Head of caudate nucleus (tissue), 42 donors: ENCODE data around the gene C7orf25.
A peak's percentile ranks its signal among the peaks of the same experiment; 100 is the strongest.
"Not testable (repeated sequence)": the region's sequence is repeated elsewhere in the genome, so short reads cannot be mapped to it uniquely, and the experiment has no call there.

Source experiments
- DNase-seq, 42 donors: peaks; one replicate each; pipeline versions ENCODE4 v3.0.0 to v3.0.0-alpha.2; 2020 to 2021; ENCODE audit warnings: mixed read lengths in 7 of 42
- intact Hi-C: fragments of 100-400 bp; cut with DNase I; formaldehyde crosslinking; loops from one replicate; pipeline ENCODE4 v1.15.0; 2022

Gene C7orf25

DNA sequence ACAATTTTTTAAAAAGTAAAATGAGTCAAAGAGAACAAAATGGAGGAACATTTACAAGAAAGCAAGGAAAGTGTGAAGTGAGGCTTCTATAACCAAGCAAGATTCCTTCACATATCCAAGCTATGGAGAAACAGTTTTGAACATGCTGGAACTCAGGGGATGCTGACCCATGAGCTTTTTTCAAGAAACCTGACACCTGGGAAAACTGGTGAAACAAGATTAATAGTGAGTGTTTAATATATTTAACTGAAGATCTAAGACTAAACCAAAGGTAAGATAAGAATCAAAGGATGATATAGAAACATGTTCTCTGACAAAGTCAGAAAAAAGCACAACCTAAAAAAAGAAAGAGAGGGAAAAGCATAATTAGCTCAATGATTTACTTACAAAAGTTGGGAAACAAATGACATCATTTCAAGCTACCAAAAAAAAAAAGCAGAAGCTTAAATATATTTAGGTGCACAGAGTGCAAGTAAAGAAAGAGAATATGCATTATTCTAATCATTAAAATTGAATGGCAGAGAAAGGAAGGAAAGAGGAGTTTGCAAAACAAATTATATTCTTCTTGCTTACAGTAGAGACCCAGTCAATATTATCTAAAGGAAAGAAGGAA lies 24.9 kb downstream of the C7orf25 start:
- no peak for DNase-seq
- intact Hi-C loops = no loop called here

- DNase-seq = no peak
- intact Hi-C loops = no loop called here
These were observed 25.7 kb downstream of the C7orf25 start for GRCh38 chr7:42886129-42886528.

- DNase-seq, intact Hi-C loops: not testable (repeated sequence)
These were observed 26.7 kb downstream of the C7orf25 start for GRCh38 chr7:42885183-42885582.

- intact Hi-C loops = no loop called here
- DNase-seq = peak in 20 of 42 donors; percentile 8 to 55 (median 28)
These were observed 27.9 kb downstream of the C7orf25 start for GRCh38 chr7:42883950-42884349.

GRCh38 chr7:42880392-42880791 lies 31.5 kb downstream of the C7orf25 start:
- intact Hi-C loops = no loop called here
- DNase-seq = no peak

DNA sequence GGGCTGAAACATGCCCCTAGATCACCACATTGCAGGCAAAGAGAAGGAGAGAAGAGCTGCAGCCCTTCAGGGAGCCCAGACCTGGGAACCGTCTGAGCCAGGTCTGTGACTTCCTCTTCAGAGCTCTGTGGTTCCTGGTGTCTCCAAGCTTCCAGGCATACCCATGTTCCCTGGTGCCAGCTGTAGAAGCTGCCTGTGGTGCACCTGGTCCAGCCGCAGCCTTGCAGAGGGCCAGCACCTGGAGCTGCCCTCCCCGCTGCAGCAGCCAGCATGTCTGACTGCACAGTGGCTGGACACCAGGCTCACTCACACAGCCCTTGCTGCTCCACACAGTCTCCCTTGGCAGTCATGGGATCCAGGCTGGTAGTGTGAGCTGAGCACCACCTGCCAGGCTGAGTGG lies 33.6 kb downstream of the C7orf25 start:
- intact Hi-C loops = no loop called here
- no peak for DNase-seq

GRCh38 chr7:42877862-42878261 lies 34.0 kb downstream of the C7orf25 start:
- no peak for DNase-seq
- intact Hi-C loops = no loop called here

DNA sequence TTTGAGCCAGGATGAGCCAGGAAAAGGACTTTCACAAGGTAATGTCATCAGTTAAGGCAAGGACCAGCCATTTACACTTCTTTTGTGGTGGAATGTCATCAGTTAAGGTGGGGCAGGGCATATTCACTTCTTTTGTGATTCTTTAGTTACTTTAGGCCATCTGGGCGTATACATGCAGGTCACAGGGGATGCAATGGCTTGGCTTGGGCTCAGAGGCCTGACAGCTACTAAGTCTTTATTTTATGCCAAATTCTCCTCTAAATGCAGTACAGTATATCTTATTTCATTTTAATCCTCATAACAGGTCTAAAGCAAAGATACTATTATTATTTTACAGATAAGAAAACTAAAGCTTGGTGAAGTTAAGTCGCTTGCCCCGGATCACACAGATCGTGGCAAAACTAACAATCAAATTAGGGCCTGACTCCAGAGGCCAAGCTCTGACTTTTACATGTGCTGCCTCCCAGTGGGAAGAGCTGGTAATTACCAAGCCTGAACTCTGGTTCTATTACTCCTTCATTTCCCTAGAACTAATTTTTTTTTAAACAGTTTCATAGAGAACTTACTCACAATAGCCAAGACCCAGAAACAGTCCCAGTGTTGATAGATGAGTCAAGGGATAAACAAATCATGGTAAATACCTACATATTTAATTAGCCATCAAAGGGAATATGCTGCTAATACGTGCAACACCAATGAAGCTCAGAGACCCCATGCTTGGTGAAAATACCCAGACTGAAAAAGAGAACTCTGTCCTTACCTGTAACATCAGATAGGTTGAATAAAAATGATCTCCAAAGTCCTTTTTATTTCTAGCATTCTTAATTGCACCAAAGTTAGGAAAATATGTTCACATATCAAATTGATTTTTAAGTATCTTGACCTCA lies 35.4 kb downstream of the C7orf25 start:
- DNase-seq = peak in 37 of 42 donors; percentile 31 to 88 (median 71)
- intact Hi-C loops = no loop called here

- no peak for DNase-seq
- intact Hi-C loops = no loop called here
These were observed 42.5 kb downstream of the C7orf25 start for GRCh38 chr7:42869131-42870020.

DNA sequence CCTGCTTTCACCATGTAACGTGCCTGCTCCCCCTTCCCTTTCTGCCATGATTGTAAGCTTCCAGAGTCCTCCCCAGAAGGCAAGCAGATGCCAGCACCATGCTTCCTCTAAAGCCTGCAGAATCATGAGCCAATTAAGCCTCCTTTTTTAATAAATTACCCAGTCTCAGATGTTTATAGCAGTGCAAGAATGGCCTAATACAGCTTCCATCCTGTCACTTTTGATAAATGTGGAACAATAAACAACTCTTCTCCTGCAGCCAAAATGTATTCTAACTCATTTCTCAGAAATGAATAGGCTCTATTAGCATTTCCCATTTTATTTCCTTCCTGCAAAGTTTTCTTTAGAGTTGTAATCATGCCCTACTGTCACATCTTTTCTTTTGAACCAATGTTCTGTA lies 43.4 kb downstream of the C7orf25 start:
- intact Hi-C loops = no loop called here
- no peak for DNase-seq
